Esophagus muscularis mucosa (tissue), 4 donors: ENCODE results near the gene SLC27A3. TPM values are rescaled to one million over a fixed set of nuclear protein-coding genes. Genes with fewer than 3 reads are reported as not detected.

Experiments
- DNase-seq: peaks from one replicate; pipeline ENCODE4 v3.0.0-alpha.2; 2017; ENCODE audit errors: extremely low spot score
- H3K27ac ChIP-seq, 4 donors: fragments of 200-600 bp; sonication (generic); replicated peaks in 1 of 4; 1 replicate in 3 of 4; 2 replicates in 1 of 4; pipeline ENCODE4 v1.5.1; 2016 to 2019; ENCODE audit warnings: mild to moderate bottlenecking in 1 of 4
- H3K27me3 ChIP-seq, 4 donors: fragments of 200-600 bp; sonication (generic); one replicate each; pipeline versions ENCODE4 v1.5.1 to v1.6.0; 2016 to 2019
- H3K36me3 ChIP-seq, 4 donors: fragments of 200-600 bp; sonication (generic); one replicate each; pipeline ENCODE4 v1.5.1; 2016 to 2019
- H3K4me1 ChIP-seq, 4 donors: fragments of 200-600 bp; sonication (generic); one replicate each; pipeline ENCODE4 v1.5.1; 2016 to 2019
- H3K4me3 ChIP-seq, 4 donors: fragments of 200-600 bp; sonication (generic); 1 replicate in 2 of 4; 2 replicates in 2 of 4; pipeline ENCODE4 v1.5.1; 2016 to 2019; ENCODE audit warnings: mild to moderate bottlenecking in 4 of 4, moderate library complexity in 1 of 4
- H3K9me3 ChIP-seq, 4 donors: fragments of 200-600 bp; sonication (generic); 1 replicate in 3 of 4; 2 replicates in 1 of 4; pipeline ENCODE4 v1.5.1; 2016 to 2019
- CTCF ChIP-seq, 3 experiments: fragments of 200-600 bp in 2 of 3; fragments of 450-650 bp in 1 of 3; sonication (generic) in 2 of 3; IDR thresholded peaks; one replicate each; pipeline ENCODE4 v1.5.1; 2017 to 2019; ENCODE audit warnings: antibody characterized with exemption in 3 of 3, mild to moderate bottlenecking in 2 of 3, moderate library complexity in 1 of 3
- EP300 ChIP-seq: sonication (generic); formaldehyde crosslinking; IDR thresholded peaks from one replicate; pipeline ENCODE4 v1.6.1; 2017; ENCODE audit warnings: antibody characterized with exemption
- POLR2A ChIP-seq: fragments of 450-650 bp; IDR thresholded peaks from one replicate; pipeline ENCODE4 v1.6.1; 2017; ENCODE audit warnings: antibody characterized with exemption, moderate library complexity, mild to moderate bottlenecking, low read depth
- POLR2AphosphoS5 ChIP-seq, 2 donors: sonication (generic); formaldehyde crosslinking; IDR thresholded peaks; one replicate each; pipeline ENCODE4 v1.6.1; 2017; ENCODE audit warnings: antibody characterized with exemption in 2 of 2
- WGBS: methylation state at CpG from one replicate; pipeline ENCODE4 v1.1.5; 2018; 5-methylcytosine and 5-hydroxymethylcytosine counted together
- intact Hi-C: fragments of 100-400 bp; cut with DNase I; formaldehyde crosslinking; loops from one replicate; pipeline ENCODE4 v1.15.1; 2023
- small RNA-seq, 3 donors: library from RNA; depleted of rRNA; stranded (forward); fragments of <200 nt; gene quantifications; one replicate each; pipeline ENCODE3, GENCODE V24; 2016
- total RNA-seq, 4 donors: library from RNA; depleted of rRNA; stranded (reverse); fragments of >200 nt; gene quantifications; one replicate each; pipeline versions ENCODE4 v1.1.0 to v1.2.1, GENCODE V29; 2016

Gene SLC27A3
- total RNA-seq, 4 donors from 2014 or later, result 12.9 to 29.5 (median 19.9) TPM

GRCh38 chr1:153818876-153819275 lies 43.7 kb downstream of the SLC27A3 start:
- Histone ChIP-seq H3K4me1 (peaks cover 2 to 14% (median 7%) of the 10 kb centered on the region in 4 donors), H3K9me3 (no peaks in the 10 kb centered on the region), H3K36me3 (peaks cover 26 to 56% (median 50%) of the 10 kb centered on the region in 4 donors), H3K27me3 (no peaks in the 10 kb centered on the region), H3K4me3 (no peak overlapping the region), H3K27ac (no peak overlapping the region)
- intact Hi-C loops, result no loop called here
- no peak for TF ChIP-seq POLR2AphosphoS5 (IDR thresholded peaks at IDR 0.05)
- TF ChIP-seq EP300, result no peak
- no peak for TF ChIP-seq POLR2A
- TF ChIP-seq CTCF (IDR thresholded peaks at IDR 0.05), result no peak
- no peak for DNase-seq
- WGBS, result 71% methylated on average over 2 of the region's 2 CpGs

DNA sequence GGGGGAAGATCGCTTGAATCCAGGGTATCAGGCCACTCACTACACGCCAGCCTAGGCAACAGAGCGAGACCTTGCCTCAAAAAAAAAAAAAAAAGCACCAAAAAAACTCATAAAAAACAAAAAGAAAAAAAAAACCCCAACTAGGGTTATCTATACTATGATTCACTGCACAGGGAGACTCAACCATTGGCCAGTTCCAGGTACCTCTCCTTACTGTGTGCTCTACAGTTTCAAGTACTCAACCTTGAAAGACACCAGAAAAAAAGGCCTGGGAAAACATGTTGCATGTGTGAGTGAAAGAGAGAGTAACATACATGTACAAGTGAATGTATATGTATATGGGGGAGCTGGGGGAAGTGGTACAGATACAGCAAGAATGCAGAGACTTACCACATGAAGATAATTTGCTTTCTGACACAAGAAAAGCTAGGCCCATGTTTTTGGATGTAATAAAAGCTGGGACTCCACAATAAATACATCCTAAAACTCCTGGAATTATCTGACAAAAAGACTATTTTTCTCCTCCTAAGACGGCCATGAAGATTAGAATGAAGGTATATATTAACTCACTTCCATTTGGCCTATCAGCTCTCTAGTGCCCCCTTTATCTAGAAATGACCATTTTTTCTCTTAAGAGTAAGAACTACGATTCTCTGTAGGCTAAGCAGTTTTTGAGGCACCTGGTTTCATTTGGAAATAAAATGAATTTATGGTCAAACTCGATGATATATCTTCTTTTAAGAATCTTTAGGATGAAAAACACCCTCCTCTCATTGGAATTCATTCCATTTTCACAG lies 52.2 kb downstream of the SLC27A3 start:
- intact Hi-C loops, result loop anchor here (10.0 kb wide), 1 partner anchor 117 kb away; the partner anchor contains the start of gene DENND4B
- DNase-seq, result no peak
- no peak for TF ChIP-seq POLR2A
- TF ChIP-seq CTCF (IDR thresholded peaks at IDR 0.05), result no peak

More for the DNA sequence above, 52.2 kb downstream of the SLC27A3 start:
- H3K9me3 ChIP-seq, result no peaks in the 10 kb centered on the region
- peaks cover 9 to 38% (median 26%) of the 10 kb centered on the region in 4 donors for H3K36me3 ChIP-seq
- H3K27me3 ChIP-seq, result no peaks in the 10 kb centered on the region
- H3K27ac ChIP-seq, result no peak overlapping the region
- 89% methylated on average over 6 of the region's 6 CpGs for WGBS
- no peak overlapping the region for H3K4me3 ChIP-seq
- peaks cover 5 to 19% (median 18%) of the 10 kb centered on the region in 4 donors for H3K4me1 ChIP-seq

Small RNA genes lying within 50 kb of the gene (small RNA-seq; reads per million reads assigned to genes)
- gene RF00019, result 0 reads per million in 3 donors

Other genes starting within 250 kb of the SLC27A3 start
- 100 to 1,000 TPM; 432 to 759 (median 607) TPM for gene S100A6, start 239.4 kb upstream of the SLC27A3 start, total RNA-seq
- under 1 TPM in 1 of 4 donors, not detected in 3; 0.98 TPM for gene S100A5, start 234.5 kb upstream of the SLC27A3 start, total RNA-seq
- gene S100A4, start 229.6 kb upstream of the SLC27A3 start, total RNA-seq, result 100 to 1,000 TPM; 154 to 362 (median 273) TPM
- gene S100A3, start 226.1 kb upstream of the SLC27A3 start, total RNA-seq, result 1 to 10 TPM in 3 of 4 donors, not detected in 1; 2.1 to 4.2 (median 2.7) TPM
- under 1 TPM in 2 of 4 donors, not detected in 2; 0.34 to 0.71 TPM for gene S100A2, start 209.6 kb upstream of the SLC27A3 start, total RNA-seq
- gene S100A16, start 162.3 kb upstream of the SLC27A3 start, total RNA-seq, result 10 to 100 TPM; 33.2 to 67.9 (median 48.2) TPM
- 1 to 10 TPM in 1 of 4 donors, not detected in 3; 1.0 TPM for gene S100A14, start 159.1 kb upstream of the SLC27A3 start, total RNA-seq
- 10 to 100 TPM; 71.3 to 84.7 (median 83.1) TPM for gene S100A13, start 147.9 kb upstream of the SLC27A3 start, total RNA-seq
- 10 to 100 TPM in 2 of 4 donors, 1 to 10 TPM in 2; 4.3 to 17.9 (median 9.2) TPM for gene S100A1, start 147.0 kb upstream of the SLC27A3 start, total RNA-seq
- gene CHTOP, start 141.3 kb upstream of the SLC27A3 start, total RNA-seq, result 10 to 100 TPM; 34.5 to 43.8 (median 37.6) TPM
- gene SNAPIN, start 116.7 kb upstream of the SLC27A3 start, total RNA-seq, result 10 to 100 TPM; 47.8 to 71.9 (median 63.3) TPM
- 100 to 1,000 TPM in 1 of 4 donors, 10 to 100 TPM in 3; 43.6 to 102 (median 64.7) TPM for gene ILF2, start 104.4 kb upstream of the SLC27A3 start, total RNA-seq
- gene NPR1, start 96.7 kb upstream of the SLC27A3 start, total RNA-seq, result 10 to 100 TPM; 24.9 to 67.1 (median 49.8) TPM
- gene INTS3, start 47.4 kb upstream of the SLC27A3 start, total RNA-seq, result 10 to 100 TPM; 32.3 to 45.5 (median 38.9) TPM
- gene GATAD2B, start 147.6 kb downstream of the SLC27A3 start, total RNA-seq, result 10 to 100 TPM; 21.9 to 30.5 (median 26.4) TPM
- gene DENND4B, start 171.3 kb downstream of the SLC27A3 start, total RNA-seq, result 10 to 100 TPM; 19.2 to 30.4 (median 26.2) TPM
- gene CRTC2, start 183.2 kb downstream of the SLC27A3 start, total RNA-seq, result 10 to 100 TPM; 12.5 to 20.4 (median 17.6) TPM
- 100 to 1,000 TPM in 3 of 4 donors, 10 to 100 TPM in 1; 74.3 to 114 (median 104) TPM for gene SLC39A1, start 188.1 kb downstream of the SLC27A3 start, total RNA-seq
- 1 to 10 TPM; 2.9 to 7.6 (median 6.8) TPM for gene CREB3L4, start 192.5 kb downstream of the SLC27A3 start, total RNA-seq
- gene JTB, start 202.3 kb downstream of the SLC27A3 start, total RNA-seq, result 100 to 1,000 TPM; 175 to 238 (median 216) TPM
- gene RAB13, start 210.9 kb downstream of the SLC27A3 start, total RNA-seq, result 10 to 100 TPM; 41.1 to 56.3 (median 46.6) TPM
- 1,000 to 10,000 TPM; 1,242 to 3,317 (median 2,693) TPM for gene RPS27, start 215.4 kb downstream of the SLC27A3 start, total RNA-seq